ENCODE measurements around the gene DCAF12. TPM values are rescaled to one million over a fixed set of nuclear protein-coding genes. Genes with fewer than 3 reads are reported as not detected.
A peak's percentile ranks its signal among the peaks of the same experiment; 100 is the strongest.

Gene DCAF12
- total RNA-seq, 1 donor from 2014 or later: 16.4 TPM

DNA sequence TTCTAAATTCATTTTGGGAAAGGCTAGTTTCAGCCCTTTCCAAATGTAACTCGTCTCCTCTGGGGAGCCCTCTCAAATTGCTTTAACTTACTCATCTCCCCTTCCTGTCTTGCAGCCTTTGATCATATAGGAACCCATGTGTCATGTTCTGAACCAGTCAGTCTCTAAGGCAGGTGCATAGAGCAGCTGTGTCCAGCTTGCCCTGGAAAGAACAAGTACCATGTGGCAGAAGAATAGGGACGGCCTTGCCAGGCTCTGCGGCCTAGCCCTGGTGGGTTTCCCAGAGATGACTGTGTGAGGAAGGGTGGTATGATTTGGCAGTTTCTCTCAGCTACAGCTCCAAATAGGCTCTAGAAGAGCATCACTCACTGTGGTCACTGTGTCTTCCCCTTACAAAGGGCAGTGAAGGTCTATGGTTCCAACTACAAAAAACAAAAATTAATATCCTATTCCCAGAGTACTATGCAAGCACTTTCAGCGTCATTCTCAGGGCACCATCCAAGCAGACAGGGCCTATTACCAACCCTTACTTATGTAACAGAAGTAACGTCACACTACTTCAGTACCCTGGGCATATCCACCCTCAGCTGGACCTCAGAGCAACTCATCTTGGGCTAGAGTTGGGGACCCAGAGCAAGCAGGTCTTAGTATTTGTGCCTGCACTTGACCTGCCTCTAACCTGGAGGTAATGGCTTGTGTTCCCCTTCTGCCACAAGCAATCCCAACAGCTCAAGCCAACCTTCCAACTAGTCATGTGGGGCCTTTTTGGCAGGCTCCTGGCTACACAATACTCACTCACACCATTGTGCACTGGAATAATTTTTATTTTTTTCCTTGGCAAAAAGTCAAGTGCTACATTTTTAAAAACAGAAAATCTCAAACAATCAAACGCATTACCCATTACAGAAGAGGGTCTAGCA, 40.7 kb downstream of the DCAF12 start:
- Histone ChIP-seq H3K36me3 (peaks cover 49% of the 10 kb centered on the region), H3K27ac (replicated peaks) (peak overlapping the region; percentile 79), H3K4me3 (no peak overlapping the region), H3K27me3 (ENCODE audit: low read depth) (no peaks in the 10 kb centered on the region), H3K4me1 (peaks cover 44% of the 10 kb centered on the region), H3K9me3 (replicated peaks) (no peaks in the 10 kb centered on the region)
- TF ChIP-seq, protein P1, sequence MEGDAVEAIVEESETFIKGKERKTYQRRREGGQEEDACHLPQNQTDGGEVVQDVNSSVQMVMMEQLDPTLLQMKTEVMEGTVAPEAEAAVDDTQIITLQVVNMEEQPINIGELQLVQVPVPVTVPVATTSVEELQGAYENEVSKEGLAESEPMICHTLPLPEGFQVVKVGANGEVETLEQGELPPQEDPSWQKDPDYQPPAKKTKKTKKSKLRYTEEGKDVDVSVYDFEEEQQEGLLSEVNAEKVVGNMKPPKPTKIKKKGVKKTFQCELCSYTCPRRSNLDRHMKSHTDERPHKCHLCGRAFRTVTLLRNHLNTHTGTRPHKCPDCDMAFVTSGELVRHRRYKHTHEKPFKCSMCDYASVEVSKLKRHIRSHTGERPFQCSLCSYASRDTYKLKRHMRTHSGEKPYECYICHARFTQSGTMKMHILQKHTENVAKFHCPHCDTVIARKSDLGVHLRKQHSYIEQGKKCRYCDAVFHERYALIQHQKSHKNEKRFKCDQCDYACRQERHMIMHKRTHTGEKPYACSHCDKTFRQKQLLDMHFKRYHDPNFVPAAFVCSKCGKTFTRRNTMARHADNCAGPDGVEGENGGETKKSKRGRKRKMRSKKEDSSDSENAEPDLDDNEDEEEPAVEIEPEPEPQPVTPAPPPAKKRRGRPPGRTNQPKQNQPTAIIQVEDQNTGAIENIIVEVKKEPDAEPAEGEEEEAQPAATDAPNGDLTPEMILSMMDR (IDR thresholded peaks at IDR 0.05; ENCODE audit: borderline replicate concordance): no peak
- DNase-seq: no peak
- intact Hi-C loops (cut with micrococcal nuclease): no loop called here

DNA sequence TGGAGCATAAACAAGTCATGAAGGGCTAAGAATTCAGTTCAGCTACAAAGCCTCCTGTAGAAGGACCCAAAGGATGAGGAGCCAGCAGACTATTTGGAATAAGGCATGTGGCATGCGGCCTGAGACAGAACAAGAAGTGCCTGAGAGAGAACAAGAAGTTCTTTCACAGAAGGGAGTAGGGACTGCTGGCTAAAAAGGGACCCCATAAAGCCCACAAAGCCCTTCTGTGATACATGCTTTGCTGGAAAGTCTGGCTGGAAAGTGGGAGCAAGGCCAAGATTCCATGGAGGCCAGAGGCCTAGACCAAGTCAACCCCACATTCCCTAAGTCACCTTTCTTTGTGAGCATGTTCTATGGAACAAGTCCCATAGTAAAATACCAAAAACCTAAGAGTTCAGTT, 41.9 kb downstream of the DCAF12 start:
- no peaks in the 10 kb centered on the region for H3K27me3 ChIP-seq (ENCODE audit: low read depth)
- H3K4me3 ChIP-seq: no peak overlapping the region
- peak; percentile 30 for DNase-seq
- peaks cover 44% of the 10 kb centered on the region for H3K4me1 ChIP-seq
- peaks cover 36% of the 10 kb centered on the region for H3K36me3 ChIP-seq
- TF ChIP-seq, protein P1 (IDR thresholded peaks at IDR 0.05; ENCODE audit: borderline replicate concordance): no peak
- H3K27ac ChIP-seq (replicated peaks): peak overlapping the region; percentile 79
- H3K9me3 ChIP-seq (replicated peaks): no peaks in the 10 kb centered on the region
- intact Hi-C loops (cut with micrococcal nuclease): no loop called here

DNA sequence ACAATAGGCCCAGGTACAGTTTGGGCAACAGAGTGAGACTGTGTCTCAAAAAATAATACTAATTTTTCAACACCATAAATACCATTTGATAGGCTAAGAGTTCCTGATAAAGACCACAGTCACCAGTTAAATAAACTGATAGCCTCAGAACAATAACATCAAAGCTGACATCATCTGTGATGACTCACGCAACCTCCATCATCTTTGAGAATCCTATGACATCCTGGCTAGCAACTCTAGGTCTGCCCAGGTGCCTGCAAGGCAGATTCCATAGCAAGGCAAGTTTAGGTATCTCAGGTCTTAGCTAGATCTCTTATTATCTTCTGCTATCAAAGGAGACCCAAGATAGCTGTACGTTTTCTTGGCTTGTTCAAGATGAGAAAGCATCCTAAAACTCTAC, 47.3 kb downstream of the DCAF12 start:
- Histone ChIP-seq H3K9me3 (replicated peaks) (no peaks in the 10 kb centered on the region), H3K36me3 (no peaks in the 10 kb centered on the region), H3K4me3 (no peak overlapping the region), H3K27ac (replicated peaks) (no peak overlapping the region), H3K4me1 (peaks cover 11% of the 10 kb centered on the region), H3K27me3 (ENCODE audit: low read depth) (no peaks in the 10 kb centered on the region)
- intact Hi-C loops (cut with micrococcal nuclease): no loop called here
- no peak for DNase-seq
- TF ChIP-seq, protein P1 (IDR thresholded peaks at IDR 0.05; ENCODE audit: borderline replicate concordance): no peak

DNA sequence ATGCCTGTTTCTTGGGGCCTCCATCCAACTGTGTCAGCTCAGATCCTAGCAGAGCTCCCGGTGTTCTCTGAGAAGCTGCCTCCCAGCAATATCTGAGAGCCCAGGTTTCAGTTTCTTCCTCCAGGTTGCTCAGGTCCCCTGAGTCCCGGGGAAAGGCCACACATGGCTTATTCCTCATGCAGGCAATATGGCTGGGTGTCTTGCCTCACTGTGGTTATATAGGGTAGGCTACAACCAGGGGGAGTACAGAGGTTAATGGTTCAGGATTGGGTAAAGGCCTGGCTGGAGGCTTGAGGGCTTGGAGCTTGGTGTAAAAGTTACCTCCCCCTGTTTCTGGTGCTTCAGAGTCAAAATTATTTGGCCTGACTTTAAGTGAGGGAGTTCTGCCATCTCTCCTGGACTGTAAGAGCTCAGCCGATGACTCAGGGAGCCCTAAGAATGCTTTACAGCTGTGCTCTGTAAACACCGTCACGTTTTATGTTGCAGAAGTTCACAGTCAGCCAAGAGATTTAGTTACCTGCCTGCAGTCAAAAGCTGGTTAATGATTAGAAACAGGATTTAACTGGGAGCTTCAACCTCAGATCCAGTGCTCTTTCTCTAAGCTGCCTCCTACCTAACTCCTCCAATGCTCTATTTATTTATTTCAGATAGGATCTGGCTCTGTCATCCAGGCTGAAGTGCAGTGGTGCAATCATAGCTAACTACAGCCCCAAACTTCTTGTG, 53.5 kb downstream of the DCAF12 start:
- DNase-seq: no peak
- TF ChIP-seq, protein P1 (IDR thresholded peaks at IDR 0.05; ENCODE audit: borderline replicate concordance): no peak
- H3K4me1 ChIP-seq: no peaks in the 10 kb centered on the region
- intact Hi-C loops (cut with micrococcal nuclease): no loop called here
- no peak overlapping the region for H3K27ac ChIP-seq (replicated peaks)
- no peaks in the 10 kb centered on the region for H3K9me3 ChIP-seq (replicated peaks)
- H3K36me3 ChIP-seq: no peaks in the 10 kb centered on the region
- no peaks in the 10 kb centered on the region for H3K27me3 ChIP-seq (ENCODE audit: low read depth)
- H3K4me3 ChIP-seq: no peak overlapping the region

DNA sequence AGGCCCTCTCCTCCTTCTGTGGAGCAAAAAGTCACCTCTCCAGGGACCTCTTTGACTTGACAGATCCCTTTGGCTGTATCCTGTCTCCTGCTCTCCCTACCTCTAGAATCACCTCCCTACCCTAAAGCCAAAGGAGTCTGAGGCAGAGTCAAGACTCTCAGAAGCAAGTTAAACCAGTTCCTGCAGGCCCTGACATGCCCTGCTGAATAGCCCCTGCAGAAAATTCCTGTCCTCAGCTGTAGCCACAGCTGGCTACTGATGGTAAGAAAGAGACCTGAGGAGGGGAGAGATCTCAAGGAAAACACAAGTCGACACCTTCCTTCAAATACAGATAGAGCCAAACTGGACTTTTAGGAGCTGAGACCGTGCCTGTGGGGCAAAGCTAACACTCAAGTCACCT, 54.1 kb downstream of the DCAF12 start:
- Histone ChIP-seq H3K4me1 (no peaks in the 10 kb centered on the region), H3K4me3 (no peak overlapping the region), H3K27me3 (ENCODE audit: low read depth) (no peaks in the 10 kb centered on the region), H3K9me3 (replicated peaks) (no peaks in the 10 kb centered on the region), H3K36me3 (no peaks in the 10 kb centered on the region), H3K27ac (replicated peaks) (no peak overlapping the region)
- TF ChIP-seq, protein P1 (IDR thresholded peaks at IDR 0.05; ENCODE audit: borderline replicate concordance): no peak
- no peak for DNase-seq
- intact Hi-C loops (cut with micrococcal nuclease): no loop called here

All from left ventricle myocardium inferior (tissue), 1 donor.